Measurements from ENCODE around the gene NEDD4L.

Gene NEDD4L

DNA sequence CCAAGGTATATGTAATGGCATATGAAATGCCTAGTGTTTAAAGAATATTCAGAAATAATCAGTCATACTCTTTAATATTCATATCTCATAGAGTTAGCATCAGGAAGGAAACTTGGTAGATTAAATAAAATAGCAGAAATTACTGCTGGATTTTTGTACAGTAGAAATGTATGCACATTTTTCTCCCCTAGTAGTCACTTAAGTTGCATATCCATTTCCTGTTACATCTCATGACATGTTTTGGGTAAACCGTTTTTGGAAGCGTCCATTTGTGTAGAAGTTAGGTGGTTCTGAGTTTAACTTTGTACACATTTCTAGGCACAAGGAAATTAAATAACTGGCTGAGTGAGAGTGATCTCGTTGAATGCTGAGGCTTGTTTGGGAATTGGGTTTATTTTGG, 21.9 kb downstream of the NEDD4L start:
- no peak overlapping the region for H3K4me3 ChIP-seq (ENCODE audit: low read depth, low read length)
- TF ChIP-seq, protein P1, sequence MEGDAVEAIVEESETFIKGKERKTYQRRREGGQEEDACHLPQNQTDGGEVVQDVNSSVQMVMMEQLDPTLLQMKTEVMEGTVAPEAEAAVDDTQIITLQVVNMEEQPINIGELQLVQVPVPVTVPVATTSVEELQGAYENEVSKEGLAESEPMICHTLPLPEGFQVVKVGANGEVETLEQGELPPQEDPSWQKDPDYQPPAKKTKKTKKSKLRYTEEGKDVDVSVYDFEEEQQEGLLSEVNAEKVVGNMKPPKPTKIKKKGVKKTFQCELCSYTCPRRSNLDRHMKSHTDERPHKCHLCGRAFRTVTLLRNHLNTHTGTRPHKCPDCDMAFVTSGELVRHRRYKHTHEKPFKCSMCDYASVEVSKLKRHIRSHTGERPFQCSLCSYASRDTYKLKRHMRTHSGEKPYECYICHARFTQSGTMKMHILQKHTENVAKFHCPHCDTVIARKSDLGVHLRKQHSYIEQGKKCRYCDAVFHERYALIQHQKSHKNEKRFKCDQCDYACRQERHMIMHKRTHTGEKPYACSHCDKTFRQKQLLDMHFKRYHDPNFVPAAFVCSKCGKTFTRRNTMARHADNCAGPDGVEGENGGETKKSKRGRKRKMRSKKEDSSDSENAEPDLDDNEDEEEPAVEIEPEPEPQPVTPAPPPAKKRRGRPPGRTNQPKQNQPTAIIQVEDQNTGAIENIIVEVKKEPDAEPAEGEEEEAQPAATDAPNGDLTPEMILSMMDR (IDR thresholded peaks at IDR 0.05; ENCODE audit: low read depth, low read length): no peak
- no peak for DNase-seq (ENCODE audit: low read depth)

GRCh38 chr18:58067601-58068000, 23.6 kb downstream of the NEDD4L start:
- no peak for TF ChIP-seq MAX (IDR thresholded peaks at IDR 0.05; ENCODE audit: low read depth, low read length)
- no peak for TF ChIP-seq POLR2A (IDR thresholded peaks at IDR 0.05; ENCODE audit: extremely low read depth, insufficient read length)
- TF ChIP-seq, protein P1 (IDR thresholded peaks at IDR 0.05; ENCODE audit: low read depth, low read length): no peak
- no peak for TF ChIP-seq MYC (IDR thresholded peaks at IDR 0.05; ENCODE audit: low read depth, low read length)
- no peak overlapping the region for H3K4me3 ChIP-seq (ENCODE audit: low read depth, low read length)
- DNase-seq (ENCODE audit: low read depth): no peak

- TF ChIP-seq, protein P1 (IDR thresholded peaks at IDR 0.05; ENCODE audit: low read depth, low read length): no peak
- TF ChIP-seq MAX (IDR thresholded peaks at IDR 0.05; ENCODE audit: low read depth, low read length) (no peak), MYC (IDR thresholded peaks at IDR 0.05; ENCODE audit: low read depth, low read length) (no peak), POLR2A (IDR thresholded peaks at IDR 0.05; ENCODE audit: extremely low read depth, insufficient read length) (no peak)
- H3K4me3 ChIP-seq (ENCODE audit: low read depth, low read length): no peak overlapping the region
- no peak for DNase-seq (ENCODE audit: low read depth)
Observed at GRCh38 chr18:58069099-58069498, 25.1 kb downstream of the NEDD4L start.

- DNase-seq (ENCODE audit: low read depth): no peak
- H3K4me3 ChIP-seq (ENCODE audit: low read depth, low read length): no peak overlapping the region
- TF ChIP-seq MYC (IDR thresholded peaks at IDR 0.05; ENCODE audit: low read depth, low read length) (no peak), MAX (IDR thresholded peaks at IDR 0.05; ENCODE audit: low read depth, low read length) (no peak), POLR2A (IDR thresholded peaks at IDR 0.05; ENCODE audit: extremely low read depth, insufficient read length) (no peak)
- TF ChIP-seq, protein P1 (IDR thresholded peaks at IDR 0.05; ENCODE audit: low read depth, low read length): no peak
Observed at GRCh38 chr18:58069721-58070292, 25.8 kb downstream of the NEDD4L start.

GRCh38 chr18:58076052-58076451, 32.0 kb downstream of the NEDD4L start:
- TF ChIP-seq, protein P1 (IDR thresholded peaks at IDR 0.05; ENCODE audit: low read depth, low read length): no peak
- TF ChIP-seq MYC (IDR thresholded peaks at IDR 0.05; ENCODE audit: low read depth, low read length) (no peak), POLR2A (IDR thresholded peaks at IDR 0.05; ENCODE audit: extremely low read depth, insufficient read length) (no peak), MAX (IDR thresholded peaks at IDR 0.05; ENCODE audit: low read depth, low read length) (no peak)
- DNase-seq (ENCODE audit: low read depth): no peak
- H3K4me3 ChIP-seq (ENCODE audit: low read depth, low read length): no peak overlapping the region

- TF ChIP-seq MYC (IDR thresholded peaks at IDR 0.05; ENCODE audit: low read depth, low read length) (no peak), MAX (IDR thresholded peaks at IDR 0.05; ENCODE audit: low read depth, low read length) (no peak), POLR2A (IDR thresholded peaks at IDR 0.05; ENCODE audit: extremely low read depth, insufficient read length) (no peak)
- TF ChIP-seq, protein P1 (IDR thresholded peaks at IDR 0.05; ENCODE audit: low read depth, low read length): no peak
- DNase-seq (ENCODE audit: low read depth): no peak
- H3K4me3 ChIP-seq (ENCODE audit: low read depth, low read length): no peak overlapping the region
Observed at GRCh38 chr18:58077329-58077728, 33.3 kb downstream of the NEDD4L start.
